GM12878 (cell line): ENCODE results near the gene IL1RL1. TPM values are rescaled to one million over a fixed set of nuclear protein-coding genes. Genes with fewer than 3 reads are reported as not detected.

Experiments used
- ATAC-seq: fragments of 200-7000 bp; cut with Tn5 transposase; 3 replicates; pipeline ENCODE4 v1.9.1; 2020; ENCODE audit warnings: mild to moderate bottlenecking, moderate library complexity
- BruUV-seq: library from RNA; stranded (reverse); fragments of 400-500 nt; replicated peaks from 2 replicates; lab custom pipeline; 2021; lab: Mats Ljungman, UMichigan
- CTCF ChIA-PET: fragments of 300-600 bp; sonication (Branson Sonifier 250); formaldehyde crosslinking; extraction: SDS; loops from one replicate; lab custom pipeline; 2021; ENCODE audit warnings: inconsistent platforms; lab: Yijun Ruan, JAX
- POLR2A ChIA-PET: fragments of 350-600 bp; formaldehyde crosslinking; extraction: SDS; loops from one replicate; lab custom pipeline; 2021; ENCODE audit warnings: inconsistent platforms; lab: Charles Lee
- RAD21 ChIA-PET: fragments of 300-600 bp; sonication (Branson Sonifier 250); formaldehyde crosslinking; loops from one replicate; lab custom pipeline; 2023; ENCODE audit warnings: antibody characterized with exemption; ENCODE audit not compliant: unreplicated experiment; lab: Charles Lee
- SMC1A ChIA-PET: fragments of 300-600 bp; sonication (Branson Sonifier 250); formaldehyde crosslinking; loops from one replicate; lab custom pipeline; 2023; ENCODE audit not compliant: unreplicated experiment, uncharacterized antibody; lab: Charles Lee
- DNase-seq: peaks from one replicate; pipeline ENCODE4 v3.0.0-alpha.2; 2011; ENCODE audit warnings: low read depth, low spot score
- FAIRE-seq: peaks from 3 replicates; lab custom pipeline; 2011; peaks lifted over from hg19 to GRCh38; lab: Jason Lieb, UNC
- H2AFZ ChIP-seq: 2 replicates; pipeline ENCODE4 v1.6.0; 2011; ENCODE audit warnings: low read depth, low read length, control low read depth; ENCODE audit not compliant: control insufficient read depth
- H3K27ac ChIP-seq: 2 replicates; pipeline ENCODE4 v1.5.1; 2011; ENCODE audit warnings: control low read depth; ENCODE audit not compliant: control insufficient read depth, insufficient read depth
- H3K27me3 ChIP-seq, 2 experiments: replicated peaks in 1 of 2; 2 replicates each; pipeline versions ENCODE4 v1.6.0 to v1.6.1; 2011; ENCODE audit warnings: low read length in 1 of 2; ENCODE audit not compliant: control insufficient read depth in 2 of 2, insufficient read depth in 2 of 2
- H3K36me3 ChIP-seq, 2 experiments: 2 replicates each; pipeline ENCODE4 v1.5.1; 2011; ENCODE audit warnings: low read length in 1 of 2; ENCODE audit not compliant: control insufficient read depth in 2 of 2, insufficient read depth in 2 of 2
- H3K4me1 ChIP-seq: 2 replicates; pipeline ENCODE4 v1.6.1; 2011; ENCODE audit warnings: mild to moderate bottlenecking, low read length, moderate library complexity, mixed read lengths; ENCODE audit not compliant: control insufficient read depth, insufficient read depth
- H3K4me2 ChIP-seq: 2 replicates; pipeline ENCODE4 v1.6.0; 2011; ENCODE audit warnings: control low read depth; ENCODE audit not compliant: control insufficient read depth, insufficient read depth
- H3K4me3 ChIP-seq: fragments of 200-600 bp; sonication (generic); 2 replicates; pipeline ENCODE4 v1.5.1; 2016
- H3K79me2 ChIP-seq: 2 replicates; pipeline ENCODE4 v1.6.0; 2011; ENCODE audit warnings: low read length; ENCODE audit not compliant: control insufficient read depth, insufficient read depth
- H3K9ac ChIP-seq: 2 replicates; pipeline ENCODE4 v1.8.0; 2011; ENCODE audit warnings: low read length, control low read depth, mixed read lengths; ENCODE audit not compliant: control insufficient read depth, insufficient read depth
- H3K9me3 ChIP-seq: replicated peaks from 3 replicates; pipeline ENCODE4 v1.5.1; 2011; ENCODE audit warnings: mild to moderate bottlenecking, low read length; ENCODE audit not compliant: control insufficient read depth, insufficient read depth
- H4K20me1 ChIP-seq: 2 replicates; pipeline ENCODE4 v1.6.0; 2011; ENCODE audit not compliant: control insufficient read depth, insufficient read depth
- BACH1 ChIP-seq: fragments of 450-650 bp; IDR thresholded peaks from 2 replicates; pipeline ENCODE4 v1.6.1; 2017; ENCODE audit warnings: mild to moderate bottlenecking, borderline replicate concordance
- CHD4 ChIP-seq: fragments of 200-600 bp; sonication (generic); IDR thresholded peaks from 2 replicates; pipeline ENCODE4 v1.6.1; 2016; ENCODE audit warnings: mild to moderate bottlenecking
- ETV6 ChIP-seq, 2 experiments: fragments of 450-650 bp in 1 of 2; IDR thresholded peaks in 1 of 2; conservative IDR thresholded peaks in 1 of 2; 2 replicates each; pipeline ENCODE4 v1.6.1; 2014; ENCODE audit warnings: antibody characterized with exemption in 1 of 2, borderline replicate concordance in 1 of 2, low read depth in 1 of 2, mild to moderate bottlenecking in 1 of 2, moderate library complexity in 1 of 2
- FOS ChIP-seq: IDR thresholded peaks from 3 replicates; pipeline ENCODE4 v1.6.1; 2011; ENCODE audit warnings: borderline replicate concordance; ENCODE audit not compliant: insufficient read length; ENCODE audit errors: extremely low read depth
- FOXK2 ChIP-seq: fragments of 450-650 bp; IDR thresholded peaks from 2 replicates; pipeline ENCODE4 v1.6.1; 2017; ENCODE audit warnings: mild to moderate bottlenecking, moderate library complexity
- IKZF1 ChIP-seq: fragments of 450-650 bp; conservative IDR thresholded peaks from 2 replicates; pipeline ENCODE4 v1.6.1; 2017; ENCODE audit warnings: antibody characterized with exemption, mild to moderate bottlenecking
- IKZF2 ChIP-seq, 2 experiments: fragments of 450-650 bp; IDR thresholded peaks; 2 replicates each; pipeline ENCODE4 v1.6.1; 2017; ENCODE audit warnings: mild to moderate bottlenecking in 2 of 2, moderate library complexity in 2 of 2
- MEF2B ChIP-seq: fragments of 450-650 bp; IDR thresholded peaks from 2 replicates; pipeline ENCODE4 v1.6.1; 2018; ENCODE audit warnings: mild to moderate bottlenecking, moderate library complexity; ENCODE audit not compliant: partially characterized antibody, poor library complexity, severe bottlenecking
- MTA2 ChIP-seq: fragments of 450-650 bp; IDR thresholded peaks from 2 replicates; pipeline ENCODE4 v1.6.1; 2016; ENCODE audit warnings: low read depth, mild to moderate bottlenecking, moderate library complexity
- NFYA ChIP-seq: IDR thresholded peaks from 2 replicates; pipeline ENCODE4 v1.6.1; 2011; ENCODE audit warnings: low read depth, mild to moderate bottlenecking, low read length, improper control_type of control experiment, borderline replicate concordance
- SMAD1 ChIP-seq: fragments of 450-650 bp; IDR thresholded peaks from 2 replicates; pipeline ENCODE4 v1.6.1; 2018; ENCODE audit warnings: mild to moderate bottlenecking, low read depth; ENCODE audit not compliant: partially characterized antibody
- WRNIP1 ChIP-seq: IDR thresholded peaks from 2 replicates; pipeline ENCODE4 v1.6.1; 2011; ENCODE audit warnings: low read depth, low read length, improper control_type of control experiment, borderline replicate concordance
- ZNF207 ChIP-seq: fragments of 450-650 bp; IDR thresholded peaks from 2 replicates; pipeline ENCODE4 v1.6.1; 2014; ENCODE audit warnings: antibody characterized with exemption, mild to moderate bottlenecking, borderline replicate concordance
- WGBS: methylation state at CpG from one replicate; pipeline ENCODE4 v1.1.6; 2016; ENCODE audit warnings: low lambda C conversion rate; ENCODE audit not compliant: insufficient replicate concordance, insufficient coverage; ENCODE audit errors: missing lambda C conversion rate; 5-methylcytosine and 5-hydroxymethylcytosine counted together
- in situ Hi-C: fragments of 300-500 bp; cut with MboI; formaldehyde crosslinking; loops from 9 replicates; pipeline ENCODE4 v1.14.3; 2018; ENCODE audit warnings: mixed read lengths
- intact Hi-C: fragments of 100-400 bp; cut with micrococcal nuclease; formaldehyde crosslinking; loops from one replicate; pipeline ENCODE4 v1.14.2; 2022; ENCODE audit not compliant: unreplicated experiment
- polyA plus RNA-seq, 11 experiments: library from polyadenylated mRNA; depleted of rRNA in 4 of 11; unstranded in 6 of 11; stranded (reverse) in 5 of 11; fragments of >200 nt; fragmentation: Nextera tagmentation in 4 of 11; fragmentation: Illumina TruSeq in 1 of 11; extraction: Ambion mirVana in 4 of 11; extraction: Trizol in 1 of 11; gene quantifications; 1 replicate in 1 of 11; 2 replicates in 10 of 11; pipeline versions ENCODE4 v1.2.1 to v1.2.3, GENCODE V29; 2011 to 2016; ENCODE audit warnings: inconsistent platforms in 2 of 11, missing spikeins in 2 of 11, low read depth in 1 of 11
- total RNA-seq, 4 experiments: library from RNA; depleted of rRNA in 3 of 4; stranded (reverse); fragments of >200 nt in 3 of 4; fragmentation: Illumina TruSeq in 1 of 4; extraction: Trizol in 1 of 4; gene quantifications; 2 replicates each; pipeline versions ENCODE4 v1.2.1 to v1.2.3, GENCODE V29; 2013 to 2021
- TF ChIP-seq, protein P1 (sequence below): IDR thresholded peaks from 2 replicates; pipeline ENCODE4 v1.6.1; 2012; ENCODE audit warnings: mild to moderate bottlenecking, low read depth, low read length
- TF ChIP-seq, protein P2 (sequence below): fragments of 450-650 bp; IDR thresholded peaks from 2 replicates; pipeline ENCODE4 v1.6.1; 2017; ENCODE audit warnings: borderline replicate concordance
- TF ChIP-seq, protein P3 (sequence below): IDR thresholded peaks from 2 replicates; pipeline ENCODE4 v1.6.1; 2011; ENCODE audit warnings: low read depth, mild to moderate bottlenecking, low read length, moderate library complexity, borderline replicate concordance; ENCODE audit errors: extremely low read depth
- TF ChIP-seq, protein P4 (sequence below): IDR thresholded peaks from 2 replicates; pipeline ENCODE4 v1.6.1; 2011; ENCODE audit warnings: borderline replicate concordance, low read depth, mild to moderate bottlenecking, moderate library complexity, low read length; ENCODE audit not compliant: insufficient read depth, poor library complexity, severe bottlenecking

IL1RL1 gene
- total and polyA plus RNA-seq, 10 of the 15 experiments (the other 5 are each of a cell fraction or from before 2014, with no cell fraction given) = 0.08 to 0.18 TPM; not detected in 8

DNA sequence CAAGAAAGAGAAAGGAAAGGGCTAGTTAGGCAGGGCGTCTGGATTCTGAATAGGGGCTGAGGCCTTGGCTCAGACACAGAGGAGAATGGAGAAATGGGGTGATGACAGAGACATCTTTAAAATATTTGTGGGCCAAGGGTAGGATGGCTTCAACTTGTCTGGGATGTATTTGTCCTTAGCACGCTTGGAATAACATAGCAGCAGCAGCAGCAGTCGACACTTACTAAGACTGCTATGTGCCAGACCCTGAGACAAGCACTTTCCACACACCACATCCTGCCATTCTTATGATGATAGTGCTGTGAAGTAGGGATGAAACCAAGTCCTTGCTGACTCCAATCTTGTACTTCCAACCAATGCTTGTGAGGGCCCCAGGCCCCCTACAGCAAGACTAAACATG lies 2.6 kb downstream of the IL1RL1 start:
- ChIA-PET CTCF (interaction anchor here (1.7 kb wide), 1 partner anchor 12 kb away, joined by 5 read pairs; no protein-coding TSS in a partner anchor), SMC1A (no interaction called here), POLR2A (no interaction called here), RAD21 (no interaction called here)
- Histone ChIP-seq H2AFZ (no peak overlapping the region), H3K4me3 (no peak overlapping the region), H3K79me2 (no peaks in the 10 kb centered on the region), H3K4me1 (no peaks in the 10 kb centered on the region), H4K20me1 (no peaks in the 10 kb centered on the region), H3K36me3 (no peaks in the 10 kb centered on the region), H3K4me2 (no peak overlapping the region), H3K27me3 (no peaks in the 10 kb centered on the region), H3K9ac (no peak overlapping the region), H3K9me3 (no peaks in the 10 kb centered on the region), H3K27ac (no peak overlapping the region)
- FAIRE-seq = no peak
- no peak for ATAC-seq
- no peak for DNase-seq
- 27% methylated on average over 3 of the region's 3 CpGs for WGBS
- BruUV-seq = no TSS peak
- in situ Hi-C loops (no loop called here), intact Hi-C loops (no loop called here)
- TF ChIP-seq, protein P1, sequence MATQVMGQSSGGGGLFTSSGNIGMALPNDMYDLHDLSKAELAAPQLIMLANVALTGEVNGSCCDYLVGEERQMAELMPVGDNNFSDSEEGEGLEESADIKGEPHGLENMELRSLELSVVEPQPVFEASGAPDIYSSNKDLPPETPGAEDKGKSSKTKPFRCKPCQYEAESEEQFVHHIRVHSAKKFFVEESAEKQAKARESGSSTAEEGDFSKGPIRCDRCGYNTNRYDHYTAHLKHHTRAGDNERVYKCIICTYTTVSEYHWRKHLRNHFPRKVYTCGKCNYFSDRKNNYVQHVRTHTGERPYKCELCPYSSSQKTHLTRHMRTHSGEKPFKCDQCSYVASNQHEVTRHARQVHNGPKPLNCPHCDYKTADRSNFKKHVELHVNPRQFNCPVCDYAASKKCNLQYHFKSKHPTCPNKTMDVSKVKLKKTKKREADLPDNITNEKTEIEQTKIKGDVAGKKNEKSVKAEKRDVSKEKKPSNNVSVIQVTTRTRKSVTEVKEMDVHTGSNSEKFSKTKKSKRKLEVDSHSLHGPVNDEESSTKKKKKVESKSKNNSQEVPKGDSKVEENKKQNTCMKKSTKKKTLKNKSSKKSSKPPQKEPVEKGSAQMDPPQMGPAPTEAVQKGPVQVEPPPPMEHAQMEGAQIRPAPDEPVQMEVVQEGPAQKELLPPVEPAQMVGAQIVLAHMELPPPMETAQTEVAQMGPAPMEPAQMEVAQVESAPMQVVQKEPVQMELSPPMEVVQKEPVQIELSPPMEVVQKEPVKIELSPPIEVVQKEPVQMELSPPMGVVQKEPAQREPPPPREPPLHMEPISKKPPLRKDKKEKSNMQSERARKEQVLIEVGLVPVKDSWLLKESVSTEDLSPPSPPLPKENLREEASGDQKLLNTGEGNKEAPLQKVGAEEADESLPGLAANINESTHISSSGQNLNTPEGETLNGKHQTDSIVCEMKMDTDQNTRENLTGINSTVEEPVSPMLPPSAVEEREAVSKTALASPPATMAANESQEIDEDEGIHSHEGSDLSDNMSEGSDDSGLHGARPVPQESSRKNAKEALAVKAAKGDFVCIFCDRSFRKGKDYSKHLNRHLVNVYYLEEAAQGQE = no peak
- TF ChIP-seq CHD4 (no peak), ZNF207 (no peak), MEF2B (no peak), WRNIP1 (no peak), FOS (no peak), NFYA (no peak), FOXK2 (no peak), IKZF2 (IDR thresholded peaks at IDR 0.05) (no peak), BACH1 (no peak), MTA2 (no peak), ETV6 (conservative IDR thresholded peaks at IDR 0.05 in 1 of 2, IDR thresholded peaks at IDR 0.05 in 1 of 2; ENCODE audit: borderline replicate concordance in 1 of 2, low read depth in 1 of 2) (no peak), IKZF1 (no peak), SMAD1 (no peak)
- TF ChIP-seq, protein P2, sequence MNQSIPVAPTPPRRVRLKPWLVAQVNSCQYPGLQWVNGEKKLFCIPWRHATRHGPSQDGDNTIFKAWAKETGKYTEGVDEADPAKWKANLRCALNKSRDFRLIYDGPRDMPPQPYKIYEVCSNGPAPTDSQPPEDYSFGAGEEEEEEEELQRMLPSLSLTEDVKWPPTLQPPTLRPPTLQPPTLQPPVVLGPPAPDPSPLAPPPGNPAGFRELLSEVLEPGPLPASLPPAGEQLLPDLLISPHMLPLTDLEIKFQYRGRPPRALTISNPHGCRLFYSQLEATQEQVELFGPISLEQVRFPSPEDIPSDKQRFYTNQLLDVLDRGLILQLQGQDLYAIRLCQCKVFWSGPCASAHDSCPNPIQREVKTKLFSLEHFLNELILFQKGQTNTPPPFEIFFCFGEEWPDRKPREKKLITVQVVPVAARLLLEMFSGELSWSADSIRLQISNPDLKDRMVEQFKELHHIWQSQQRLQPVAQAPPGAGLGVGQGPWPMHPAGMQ = no peak
- TF ChIP-seq, protein P3, sequence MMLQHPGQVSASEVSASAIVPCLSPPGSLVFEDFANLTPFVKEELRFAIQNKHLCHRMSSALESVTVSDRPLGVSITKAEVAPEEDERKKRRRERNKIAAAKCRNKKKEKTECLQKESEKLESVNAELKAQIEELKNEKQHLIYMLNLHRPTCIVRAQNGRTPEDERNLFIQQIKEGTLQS = no peak
- TF ChIP-seq, protein P4, sequence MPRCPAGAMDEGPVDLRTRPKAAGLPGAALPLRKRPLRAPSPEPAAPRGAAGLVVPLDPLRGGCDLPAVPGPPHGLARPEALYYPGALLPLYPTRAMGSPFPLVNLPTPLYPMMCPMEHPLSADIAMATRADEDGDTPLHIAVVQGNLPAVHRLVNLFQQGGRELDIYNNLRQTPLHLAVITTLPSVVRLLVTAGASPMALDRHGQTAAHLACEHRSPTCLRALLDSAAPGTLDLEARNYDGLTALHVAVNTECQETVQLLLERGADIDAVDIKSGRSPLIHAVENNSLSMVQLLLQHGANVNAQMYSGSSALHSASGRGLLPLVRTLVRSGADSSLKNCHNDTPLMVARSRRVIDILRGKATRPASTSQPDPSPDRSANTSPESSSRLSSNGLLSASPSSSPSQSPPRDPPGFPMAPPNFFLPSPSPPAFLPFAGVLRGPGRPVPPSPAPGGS = no peak
